HFFc6 (cell line): ENCODE measurements around the gene GYPC. TPM values are rescaled to one million over a fixed set of nuclear protein-coding genes. Genes with fewer than 3 reads are reported as not detected.

Experiments
- DNase-seq: peaks from one replicate; pipeline ENCODE4 v3.0.0-alpha.2; 2018
- H3K27ac Mint-ChIP-seq: 2 replicates; pipeline ENCODE4 v1.8.0; 2020; ENCODE audit warnings: mild to moderate bottlenecking, mixed read lengths
- H3K27me3 Mint-ChIP-seq: 2 replicates; pipeline ENCODE4 v1.8.0; 2021; ENCODE audit warnings: mild to moderate bottlenecking, moderate library complexity, mixed read lengths; ENCODE audit not compliant: insufficient read depth
- H3K36me3 Mint-ChIP-seq: 2 replicates; pipeline ENCODE4 v1.8.0; 2021; ENCODE audit warnings: low read depth, mixed read lengths
- H3K4me1 Mint-ChIP-seq: 2 replicates; pipeline ENCODE4 v1.8.0; 2020; ENCODE audit warnings: low read depth, mixed read lengths
- H3K4me3 Mint-ChIP-seq: 2 replicates; pipeline ENCODE4 v1.8.0; 2020; ENCODE audit warnings: mild to moderate bottlenecking, moderate library complexity, mixed read lengths
- H3K9me3 Mint-ChIP-seq: 2 replicates; pipeline ENCODE4 v1.8.0; 2020; ENCODE audit warnings: mild to moderate bottlenecking, mixed read lengths
- CTCF ChIP-seq: fragments of 200-600 bp; sonication (generic); IDR thresholded peaks from 2 replicates; pipeline ENCODE4 v1.5.0; 2021; ENCODE audit warnings: antibody characterized with exemption, mild to moderate bottlenecking
- long read RNA-seq: library from polyadenylated mRNA; unstranded; transcript quantifications from one replicate; pipeline ENCODE4 v2.0.0, GENCODE V29; 2019
- total RNA-seq, 6 experiments: library from RNA; stranded (reverse); fragmentation: NEBNext Ultra II Directional; extraction: Animal tissue kit (Norgen Biotek cat#: 25700); gene quantifications; 2 replicates in 1 of 6; 3 replicates in 5 of 6; pipeline ENCODE4 v1.2.3, GENCODE V29; 2021

The GYPC gene
- total RNA-seq: 10 to 100 TPM; 19.4 to 29.6 (median 21.3) TPM
- long read RNA-seq, transcript GYPC-201 (4 exons, 1,246 nt): major isoform, 26 of 28 reads
- long read RNA-seq, partial matches to known transcripts: 2 of 28 reads
- long read RNA-seq, other reads (novel, unspliced or antisense): 0 of 28 reads

DNA sequence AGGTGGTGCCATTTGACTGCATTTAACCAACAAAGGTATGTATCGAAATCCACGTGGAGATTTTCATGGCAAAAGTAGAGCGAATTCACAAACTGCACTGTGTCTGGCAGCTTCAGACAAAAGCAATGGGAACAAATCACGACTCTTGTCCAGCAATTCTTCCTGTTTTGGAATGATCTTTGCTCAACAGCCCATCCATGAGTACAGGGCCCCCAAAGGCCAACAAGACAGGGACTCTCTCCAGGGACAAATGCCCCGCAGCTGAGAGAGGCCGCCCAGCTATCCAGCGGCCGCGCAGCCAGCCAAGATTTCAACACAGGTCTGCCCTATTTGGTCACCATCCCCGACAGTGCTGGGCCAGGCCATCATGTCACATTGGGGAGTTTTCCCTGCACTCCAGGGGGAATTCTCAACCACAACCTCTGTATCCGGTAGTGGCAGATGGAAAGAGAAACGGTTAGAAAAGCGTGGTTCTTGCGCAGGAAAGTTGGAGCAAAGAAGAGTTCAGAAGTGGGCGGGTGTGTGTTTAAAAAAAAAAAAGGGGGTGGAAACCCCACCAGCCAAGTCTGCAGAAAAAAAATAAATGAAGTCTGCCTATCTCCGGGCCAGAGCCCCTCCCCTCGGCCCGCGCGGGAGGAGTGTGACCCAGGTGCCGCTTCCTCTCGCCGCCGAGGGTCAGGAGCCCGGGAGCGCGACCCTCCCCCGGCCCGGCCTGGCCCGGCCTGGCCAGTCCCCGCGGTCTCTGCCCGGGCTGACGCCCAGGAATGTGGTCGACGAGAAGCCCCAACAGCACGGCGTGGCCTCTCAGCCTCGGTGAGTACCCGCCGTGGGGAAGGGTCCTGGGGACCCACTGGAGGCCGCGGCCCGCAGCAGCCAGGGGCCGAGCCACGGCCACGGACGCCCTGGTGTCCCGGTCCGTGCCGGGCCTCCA is at the start of gene GYPC:
TSS of gene GYPC (plus strand) at position 659 of the 931 bp plus-strand sequence. CDS start at position 765, 106 bp downstream.
- peak; percentile 31 for DNase-seq
- Mint-ChIP-seq H3K27me3 (peaks cover 4% of the 10 kb centered on the region; the same call in 1 of the 2 replicates), H3K36me3 (no peaks in the 10 kb centered on the region), H3K9me3 (no peaks in the 10 kb centered on the region), H3K4me3 (peak within 1 kb of the TSS; percentile 93), H3K4me1 (peaks cover 43% of the 10 kb centered on the region), H3K27ac (peak within 1 kb of the TSS; percentile 98)
- TF ChIP-seq CTCF: no peak

DNA sequence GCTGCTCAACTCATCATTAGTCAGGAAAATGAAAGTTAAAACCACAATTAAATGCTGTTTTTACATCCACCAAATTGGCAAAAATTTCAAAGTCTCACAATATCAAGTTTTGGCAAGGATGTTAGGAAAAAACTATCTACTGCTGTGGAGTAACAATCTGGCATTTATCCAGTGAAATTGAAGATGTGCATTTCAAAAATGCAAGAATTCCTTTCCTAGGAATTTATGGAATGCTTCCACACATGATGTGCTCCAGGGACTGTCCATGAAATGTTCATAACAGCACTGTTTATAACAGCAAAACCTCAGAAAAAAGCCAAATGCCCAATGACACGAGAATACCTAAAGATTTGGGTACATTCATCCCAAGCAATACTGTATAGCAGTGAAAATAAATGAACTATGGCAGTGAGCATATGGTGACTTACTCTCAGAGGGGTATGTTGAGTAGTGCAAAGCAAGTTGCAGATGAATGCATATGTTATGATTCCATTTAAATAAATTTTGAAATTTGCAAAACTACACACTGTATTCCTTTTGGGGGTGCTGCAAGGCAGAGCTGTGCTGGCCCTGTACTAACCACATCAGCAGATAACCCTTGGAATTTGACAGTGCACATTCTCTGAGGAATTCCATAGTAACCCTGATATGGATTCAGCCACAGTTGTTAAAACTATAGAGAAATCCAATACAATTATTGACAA is 41.3 kb upstream of the GYPC start:
- DNase-seq: peak; percentile 12
- TF ChIP-seq CTCF: no peak
- H3K4me1 Mint-ChIP-seq: no peaks in the 10 kb centered on the region; the same call in 1 of the 2 replicates
- no peaks in the 10 kb centered on the region for H3K9me3 Mint-ChIP-seq
- H3K27me3 Mint-ChIP-seq: no peaks in the 10 kb centered on the region; the same call in 1 of the 2 replicates
- no peaks in the 10 kb centered on the region for H3K36me3 Mint-ChIP-seq
- no peak overlapping the region for H3K4me3 Mint-ChIP-seq
- no peak overlapping the region for H3K27ac Mint-ChIP-seq

GRCh38 chr2:126616606-126617069 is 39.3 kb upstream of the GYPC start:
- no peak for TF ChIP-seq CTCF
- no peak for DNase-seq
- Mint-ChIP-seq H3K4me3 (no peak overlapping the region), H3K9me3 (no peaks in the 10 kb centered on the region), H3K27ac (no peak overlapping the region), H3K4me1 (no peaks in the 10 kb centered on the region; the same call in 1 of the 2 replicates), H3K36me3 (no peaks in the 10 kb centered on the region), H3K27me3 (peaks cover 4% of the 10 kb centered on the region)

- H3K27me3 Mint-ChIP-seq: peaks cover 4% of the 10 kb centered on the region
- DNase-seq: no peak
- H3K4me3 Mint-ChIP-seq: no peak overlapping the region
- no peaks in the 10 kb centered on the region for H3K36me3 Mint-ChIP-seq
- no peak for TF ChIP-seq CTCF
- H3K4me1 Mint-ChIP-seq: no peaks in the 10 kb centered on the region; the same call in 1 of the 2 replicates
- no peak overlapping the region for H3K27ac Mint-ChIP-seq
- no peaks in the 10 kb centered on the region for H3K9me3 Mint-ChIP-seq
Measured at GRCh38 chr2:126620302-126620701, 35.7 kb upstream of the GYPC start.

GRCh38 chr2:126623000-126623399 is 33.0 kb upstream of the GYPC start:
- H3K4me3 Mint-ChIP-seq: no peak overlapping the region
- no peak overlapping the region for H3K27ac Mint-ChIP-seq
- TF ChIP-seq CTCF: no peak
- peaks cover 4% of the 10 kb centered on the region for H3K27me3 Mint-ChIP-seq
- DNase-seq: no peak
- H3K9me3 Mint-ChIP-seq: no peaks in the 10 kb centered on the region
- no peaks in the 10 kb centered on the region for H3K36me3 Mint-ChIP-seq
- H3K4me1 Mint-ChIP-seq: no peaks in the 10 kb centered on the region
